Right atrium auricular region (tissue), 2 donors: ENCODE measurements around the gene ARHGEF4. TPM values are rescaled to one million over a fixed set of nuclear protein-coding genes. Genes with fewer than 3 reads are reported as not detected.

Experiments
- DNase-seq: peaks from one replicate; pipeline ENCODE4 v3.0.0-alpha.2; 2019; ENCODE audit warnings: low spot score
- H3K27ac ChIP-seq, 2 donors: fragments of 200-600 bp; sonication (generic); 1 replicate in 1 of 2; 2 replicates in 1 of 2; pipeline ENCODE4 v1.5.1; 2016 to 2019
- H3K27me3 ChIP-seq, 2 donors: fragments of 200-600 bp; sonication (generic); one replicate each; pipeline versions ENCODE4 v1.5.1 to v1.6.0; 2017 to 2019
- H3K36me3 ChIP-seq: fragments of 200-600 bp; sonication (generic); one replicate; pipeline ENCODE4 v1.5.1; 2016
- H3K4me1 ChIP-seq, 2 donors: fragments of 200-600 bp; sonication (generic); one replicate each; pipeline versions ENCODE4 v1.5.1 to v1.6.0; 2017 to 2019
- H3K4me3 ChIP-seq, 2 donors: fragments of 200-600 bp; sonication (generic); 1 replicate in 1 of 2; 2 replicates in 1 of 2; pipeline ENCODE4 v1.5.1; 2017 to 2019; ENCODE audit warnings: mild to moderate bottlenecking in 1 of 2, moderate library complexity in 1 of 2
- H3K9me3 ChIP-seq, 2 donors: fragments of 200-600 bp; sonication (generic); one replicate each; pipeline ENCODE4 v1.5.1; 2019
- total RNA-seq, 2 donors: library from RNA; depleted of rRNA; stranded (reverse); fragments of >200 nt; gene quantifications; one replicate each; pipeline ENCODE4 v1.1.0, GENCODE V29; 2016
- TF ChIP-seq, protein P1 (sequence below), 2 donors: fragments of 200-600 bp; sonication (generic); IDR thresholded peaks; one replicate each; pipeline ENCODE4 v1.5.1; 2019; ENCODE audit warnings: antibody characterized with exemption in 2 of 2

ARHGEF4 gene
- total RNA-seq, 2 donors from 2014 or later: 3.5 to 8.1 TPM

GRCh38 chr2:130824492-130825061 lies 12.1 kb upstream of the ARHGEF4 start:
- DNase-seq: no peak
- no peaks in the 10 kb centered on the region for H3K9me3 ChIP-seq
- TF ChIP-seq, protein P1, sequence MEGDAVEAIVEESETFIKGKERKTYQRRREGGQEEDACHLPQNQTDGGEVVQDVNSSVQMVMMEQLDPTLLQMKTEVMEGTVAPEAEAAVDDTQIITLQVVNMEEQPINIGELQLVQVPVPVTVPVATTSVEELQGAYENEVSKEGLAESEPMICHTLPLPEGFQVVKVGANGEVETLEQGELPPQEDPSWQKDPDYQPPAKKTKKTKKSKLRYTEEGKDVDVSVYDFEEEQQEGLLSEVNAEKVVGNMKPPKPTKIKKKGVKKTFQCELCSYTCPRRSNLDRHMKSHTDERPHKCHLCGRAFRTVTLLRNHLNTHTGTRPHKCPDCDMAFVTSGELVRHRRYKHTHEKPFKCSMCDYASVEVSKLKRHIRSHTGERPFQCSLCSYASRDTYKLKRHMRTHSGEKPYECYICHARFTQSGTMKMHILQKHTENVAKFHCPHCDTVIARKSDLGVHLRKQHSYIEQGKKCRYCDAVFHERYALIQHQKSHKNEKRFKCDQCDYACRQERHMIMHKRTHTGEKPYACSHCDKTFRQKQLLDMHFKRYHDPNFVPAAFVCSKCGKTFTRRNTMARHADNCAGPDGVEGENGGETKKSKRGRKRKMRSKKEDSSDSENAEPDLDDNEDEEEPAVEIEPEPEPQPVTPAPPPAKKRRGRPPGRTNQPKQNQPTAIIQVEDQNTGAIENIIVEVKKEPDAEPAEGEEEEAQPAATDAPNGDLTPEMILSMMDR (IDR thresholded peaks at IDR 0.05): no peak
- H3K36me3 ChIP-seq: no peaks in the 10 kb centered on the region
- no peak overlapping the region for H3K27ac ChIP-seq
- H3K4me1 ChIP-seq: peaks cover 0 to 13% of the 10 kb centered on the region in 2 donors
- H3K4me3 ChIP-seq: no peak overlapping the region
- no peaks in the 10 kb centered on the region for H3K27me3 ChIP-seq

GRCh38 chr2:130825231-130825965 lies 11.3 kb upstream of the ARHGEF4 start:
- Histone ChIP-seq H3K27ac (no peak overlapping the region), H3K4me3 (no peak overlapping the region), H3K36me3 (no peaks in the 10 kb centered on the region), H3K4me1 (peaks cover 0 to 5% of the 10 kb centered on the region in 2 donors), H3K9me3 (no peaks in the 10 kb centered on the region), H3K27me3 (no peaks in the 10 kb centered on the region)
- DNase-seq: no peak
- TF ChIP-seq, protein P1 (IDR thresholded peaks at IDR 0.05): no peak

DNA sequence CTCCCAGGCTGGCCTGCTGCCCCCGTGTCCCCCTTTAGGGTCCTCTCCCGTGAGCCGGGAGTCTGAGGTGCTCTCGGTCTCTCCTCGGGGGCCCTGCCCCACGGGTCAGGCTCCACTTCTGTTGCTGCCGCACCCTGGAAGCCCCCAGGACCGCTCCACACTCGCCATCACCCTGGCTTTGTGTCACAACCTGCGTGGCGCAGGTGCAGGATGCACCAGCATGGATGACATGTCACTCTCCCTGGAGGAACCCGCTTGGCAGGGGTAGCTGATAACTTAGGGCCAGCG lies 10.8 kb upstream of the ARHGEF4 start:
- no peak for DNase-seq
- TF ChIP-seq, protein P1 (IDR thresholded peaks at IDR 0.05): no peak
- H3K9me3 ChIP-seq: no peaks in the 10 kb centered on the region
- no peak overlapping the region for H3K27ac ChIP-seq
- H3K4me3 ChIP-seq: no peak overlapping the region
- no peaks in the 10 kb centered on the region for H3K4me1 ChIP-seq
- no peaks in the 10 kb centered on the region for H3K36me3 ChIP-seq
- H3K27me3 ChIP-seq: no peaks in the 10 kb centered on the region

DNA sequence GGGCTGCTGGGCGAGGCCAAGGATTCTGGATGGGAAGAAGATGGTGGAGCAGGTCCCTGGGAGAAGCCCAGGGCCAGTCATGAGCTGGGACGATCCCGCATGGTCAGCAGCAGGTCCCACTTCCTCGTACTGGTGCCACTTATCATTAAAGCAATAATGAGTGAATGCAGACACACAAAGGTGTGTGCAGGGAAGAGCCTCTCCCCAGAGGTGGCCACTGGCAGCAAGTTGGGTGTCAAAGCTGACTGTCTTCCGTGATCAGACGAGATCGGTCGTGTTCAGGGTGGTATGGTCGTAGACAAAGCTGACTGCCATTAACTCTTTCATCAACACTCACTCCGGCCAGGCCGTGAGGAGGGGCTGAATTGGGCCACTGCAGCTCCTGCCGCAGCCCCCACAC lies 10.3 kb upstream of the ARHGEF4 start:
- no peak overlapping the region for H3K4me3 ChIP-seq
- TF ChIP-seq, protein P1 (IDR thresholded peaks at IDR 0.05): no peak
- H3K4me1 ChIP-seq: no peaks in the 10 kb centered on the region
- no peaks in the 10 kb centered on the region for H3K36me3 ChIP-seq
- H3K27me3 ChIP-seq: no peaks in the 10 kb centered on the region
- no peaks in the 10 kb centered on the region for H3K9me3 ChIP-seq
- no peak overlapping the region for H3K27ac ChIP-seq
- DNase-seq: no peak

- TF ChIP-seq, protein P1 (IDR thresholded peaks at IDR 0.05): no peak
- H3K36me3 ChIP-seq: no peaks in the 10 kb centered on the region
- no peak for DNase-seq
- no peaks in the 10 kb centered on the region for H3K4me1 ChIP-seq
- no peaks in the 10 kb centered on the region for H3K9me3 ChIP-seq
- no peak overlapping the region for H3K4me3 ChIP-seq
- no peaks in the 10 kb centered on the region for H3K27me3 ChIP-seq
- H3K27ac ChIP-seq: no peak overlapping the region
Measured at GRCh38 chr2:130826821-130827501, 9.8 kb upstream of the ARHGEF4 start.
